Skin of body (tissue), 2 donors: ENCODE results near the gene UNC93B1. TPM values are rescaled to one million over a fixed set of nuclear protein-coding genes. Genes with fewer than 3 reads are reported as not detected.
"Not testable (repeated sequence)": the region's sequence is repeated elsewhere in the genome, so short reads cannot be mapped to it uniquely, and the experiment has no call there.

Experiments used
- DNase-seq: peaks from one replicate; lab custom pipeline; 2025; lab: John Stamatoyannopoulos, UW
- total RNA-seq: library from RNA; depleted of rRNA; stranded (reverse); fragments of >200 nt; gene quantifications from one replicate; pipeline ENCODE4 v1.2.3, GENCODE V29; 2014

UNC93B1 gene
- total RNA-seq, 1 donor from 2014 or later: 7.0 TPM

GRCh38 chr11:68010090-68011041 lies 6.5 kb upstream of the UNC93B1 start, which contains the start of gene ALDH3B1:
Gene ALDH3B1, plus strand, starts transcription at chr11:68010327. Its CDS starts 4,971 bp downstream, at chr11:68015298.
- no peak for DNase-seq

GRCh38 chr11:68009391-68010089 lies 5.6 kb upstream of the UNC93B1 start:
- DNase-seq: no peak

- DNase-seq: no peak
Measured at GRCh38 chr11:68008381-68009337, 4.8 kb upstream of the UNC93B1 start.

GRCh38 chr11:68007498-68008380 lies 3.8 kb upstream of the UNC93B1 start:
- DNase-seq: no peak

- no peak for DNase-seq
Measured at GRCh38 chr11:68006606-68007166, 2.8 kb upstream of the UNC93B1 start.

- no peak for DNase-seq
Measured at GRCh38 chr11:68004551-68005335, 846 bp upstream of the UNC93B1 start.

- no peak for DNase-seq
Measured at GRCh38 chr11:68002938-68003845, 705 bp downstream of the UNC93B1 start.

GRCh38 chr11:68002575-68002937 lies 1.3 kb downstream of the UNC93B1 start:
- no peak for DNase-seq

- no peak for DNase-seq
Measured at GRCh38 chr11:67999704-68000103, 4.2 kb downstream of the UNC93B1 start.

GRCh38 chr11:67999201-67999629 lies 4.7 kb downstream of the UNC93B1 start:
- no peak for DNase-seq

- DNase-seq: no peak
Measured at GRCh38 chr11:67998150-67999045, 5.5 kb downstream of the UNC93B1 start.

- DNase-seq: no peak
Measured at GRCh38 chr11:67997475-67997921, 6.4 kb downstream of the UNC93B1 start.

- no peak for DNase-seq
Measured at GRCh38 chr11:67996622-67997474, 7.0 kb downstream of the UNC93B1 start.

- no peak for DNase-seq
Measured at GRCh38 chr11:67996051-67996450, 7.8 kb downstream of the UNC93B1 start.

- DNase-seq: not testable (repeated sequence)
Measured at GRCh38 chr11:67995579-67995978, 8.3 kb downstream of the UNC93B1 start.

- DNase-seq: not testable (repeated sequence)
Measured at GRCh38 chr11:67995129-67995528, 8.8 kb downstream of the UNC93B1 start.
